ENCODE measurements around the gene TUBA1C. TPM values are rescaled to one million over a fixed set of nuclear protein-coding genes. Genes with fewer than 3 reads are reported as not detected.

The TUBA1C gene
- total and polyA plus RNA-seq, 2 of the 8 experiments (the other 6 are each of a cell fraction or from before 2014, with no cell fraction given) = 504 to 3,101 TPM

DNA sequence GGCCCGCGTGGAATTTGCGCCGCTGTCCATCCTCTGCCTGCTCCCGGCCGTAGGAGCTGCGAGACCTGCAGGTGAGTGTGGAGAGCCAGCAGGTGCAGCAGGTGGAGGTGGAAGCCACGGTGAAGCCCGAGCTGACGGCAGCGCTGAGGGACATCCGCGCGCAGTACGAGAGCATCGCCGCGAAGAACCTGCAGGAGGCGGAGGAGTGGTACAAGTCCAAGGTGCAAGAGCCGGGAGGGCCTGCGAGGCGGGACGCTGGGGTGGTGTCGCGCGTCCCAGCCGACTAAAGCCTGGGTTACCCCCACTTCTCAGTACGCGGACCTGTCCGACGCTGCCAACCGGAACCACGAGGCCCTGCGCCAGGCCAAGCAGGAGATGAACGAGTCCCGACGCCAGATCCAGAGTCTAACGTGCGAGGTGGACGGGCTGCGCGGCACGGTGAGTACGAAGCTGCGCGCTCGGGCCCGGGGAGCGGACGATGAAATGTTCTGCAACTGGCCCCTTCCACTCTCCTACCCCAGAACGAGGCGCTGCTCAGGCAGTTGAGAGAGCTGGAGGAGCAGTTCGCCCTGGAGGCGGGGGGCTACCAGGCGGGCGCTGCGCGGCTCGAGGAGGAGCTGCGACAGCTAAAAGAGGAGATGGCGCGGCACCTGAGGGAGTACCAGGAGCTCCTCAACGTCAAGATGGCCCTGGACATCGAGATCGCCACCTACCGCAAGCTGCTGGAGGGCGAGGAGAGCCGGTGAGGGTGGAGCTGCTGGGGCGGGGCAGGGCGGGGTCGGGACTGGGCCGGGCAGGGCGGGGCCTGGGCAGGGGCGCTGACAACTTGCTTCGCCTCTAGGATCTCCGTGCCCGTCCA lies 32.2 kb downstream of the TUBA1C start (continued):
- TF ChIP-seq, protein P1, sequence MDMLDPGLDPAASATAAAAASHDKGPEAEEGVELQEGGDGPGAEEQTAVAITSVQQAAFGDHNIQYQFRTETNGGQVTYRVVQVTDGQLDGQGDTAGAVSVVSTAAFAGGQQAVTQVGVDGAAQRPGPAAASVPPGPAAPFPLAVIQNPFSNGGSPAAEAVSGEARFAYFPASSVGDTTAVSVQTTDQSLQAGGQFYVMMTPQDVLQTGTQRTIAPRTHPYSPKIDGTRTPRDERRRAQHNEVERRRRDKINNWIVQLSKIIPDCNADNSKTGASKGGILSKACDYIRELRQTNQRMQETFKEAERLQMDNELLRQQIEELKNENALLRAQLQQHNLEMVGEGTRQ (IDR thresholded peaks at IDR 0.05; ENCODE audit: low read length) = no peak
- TF ChIP-seq TBP (IDR thresholded peaks at IDR 0.05; ENCODE audit: low read depth, low read length) (no peak), SIN3A (conservative IDR thresholded peaks at IDR 0.05 in 1 of 2, IDR thresholded peaks at IDR 0.05 in 1 of 2; ENCODE audit: low read depth in 1 of 2, low read length in 2 of 2) (no peak), MAFK (IDR thresholded peaks at IDR 0.05; ENCODE audit: low read depth, low read length) (no peak), EZH2 (IDR thresholded peaks at IDR 0.05; ENCODE audit: low read depth, low read length, severe bottlenecking) (peak; percentile 78), BRCA1 (IDR thresholded peaks at IDR 0.05; ENCODE audit: low read depth, low read length) (no peak), KDM4A (IDR thresholded peaks at IDR 0.05; ENCODE audit: low read depth, low read length, severe bottlenecking) (peak; percentile 96), CTCF (IDR thresholded peaks at IDR 0.05; ENCODE audit: control extremely low read depth in 1 of 3, insufficient read depth in 1 of 3, low read depth in 1 of 3, low read length in 3 of 3) (peak in 2 of 3 experiments; percentile 29 to 32; a peak in 3 of 4 replicates)
- TF ChIP-seq, protein P2, sequence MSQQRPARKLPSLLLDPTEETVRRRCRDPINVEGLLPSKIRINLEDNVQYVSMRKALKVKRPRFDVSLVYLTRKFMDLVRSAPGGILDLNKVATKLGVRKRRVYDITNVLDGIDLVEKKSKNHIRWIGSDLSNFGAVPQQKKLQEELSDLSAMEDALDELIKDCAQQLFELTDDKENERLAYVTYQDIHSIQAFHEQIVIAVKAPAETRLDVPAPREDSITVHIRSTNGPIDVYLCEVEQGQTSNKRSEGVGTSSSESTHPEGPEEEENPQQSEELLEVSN (IDR thresholded peaks at IDR 0.05) = peak; percentile 6

All from H1 (cell line).